SIG-M5 treated with dmso at 0.1 percent for 504 hours (cell line): ENCODE results near the gene TPRG1L.

Experiments
- DNase-seq: peaks from one replicate; lab custom pipeline; 2025; ENCODE audit not compliant: unreplicated experiment; lab: John Stamatoyannopoulos, UW

Gene TPRG1L

GRCh38 chr1:3659093-3659492 lies 34.3 kb downstream of the TPRG1L start:
- no peak for DNase-seq

GRCh38 chr1:3660704-3661103 lies 35.9 kb downstream of the TPRG1L start:
- no peak for DNase-seq

GRCh38 chr1:3661631-3662030 lies 36.8 kb downstream of the TPRG1L start:
- no peak for DNase-seq

- DNase-seq, result no peak
Measured at GRCh38 chr1:3662080-3662671, 37.4 kb downstream of the TPRG1L start.

GRCh38 chr1:3663999-3664699 lies 39.3 kb downstream of the TPRG1L start:
- DNase-seq, result no peak

- no peak for DNase-seq
Measured at GRCh38 chr1:3664700-3665375, 40.0 kb downstream of the TPRG1L start.

- no peak for DNase-seq
Measured at GRCh38 chr1:3668148-3668547, 43.3 kb downstream of the TPRG1L start.

GRCh38 chr1:3668585-3669300 lies 43.9 kb downstream of the TPRG1L start:
- DNase-seq, result peak; percentile 65

GRCh38 chr1:3669421-3669821 lies 44.6 kb downstream of the TPRG1L start:
- no peak for DNase-seq

- no peak for DNase-seq
Measured at GRCh38 chr1:3669971-3670431, 45.2 kb downstream of the TPRG1L start.

GRCh38 chr1:3670823-3671265 lies 46.0 kb downstream of the TPRG1L start:
- no peak for DNase-seq

GRCh38 chr1:3671371-3672180 lies 46.8 kb downstream of the TPRG1L start:
- DNase-seq, result no peak

- DNase-seq, result no peak
Measured at GRCh38 chr1:3672231-3672970, 47.6 kb downstream of the TPRG1L start.

GRCh38 chr1:3672971-3673361 lies 48.2 kb downstream of the TPRG1L start:
- no peak for DNase-seq

GRCh38 chr1:3673381-3674099 lies 48.7 kb downstream of the TPRG1L start:
- DNase-seq, result no peak

GRCh38 chr1:3674100-3675094 lies 49.6 kb downstream of the TPRG1L start:
- no peak for DNase-seq

- no peak for DNase-seq
Measured at GRCh38 chr1:3675436-3675835, 50.6 kb downstream of the TPRG1L start.
